EH (cell line): Measurements from ENCODE around the gene ATAD2B.
A peak's percentile ranks its signal among the peaks of the same experiment; 100 is the strongest.
"Not testable (repeated sequence)": the region's sequence is repeated elsewhere in the genome, so short reads cannot be mapped to it uniquely, and the experiment has no call there.

Source experiments
- DNase-seq: peaks from one replicate; pipeline ENCODE4 v3.0.0-alpha.2; 2015; ENCODE audit warnings: low read depth

The ATAD2B gene

GRCh38 chr2:23789012-23789411, 137.9 kb downstream of the ATAD2B start:
- peak; percentile 28 for DNase-seq

GRCh38 chr2:23788100-23788499, 138.8 kb downstream of the ATAD2B start:
- DNase-seq, result no peak

- DNase-seq, result no peak
These were observed 142.0 kb downstream of the ATAD2B start for GRCh38 chr2:23784971-23785370.

- DNase-seq, result no peak
These were observed 144.3 kb downstream of the ATAD2B start for GRCh38 chr2:23782646-23783045.

GRCh38 chr2:23782126-23782525, 144.8 kb downstream of the ATAD2B start:
- DNase-seq, result no peak

- DNase-seq, result not testable (repeated sequence)
These were observed 146.5 kb downstream of the ATAD2B start for GRCh38 chr2:23780465-23780864.

GRCh38 chr2:23777826-23778225, 149.1 kb downstream of the ATAD2B start:
- DNase-seq, result no peak

- DNase-seq, result no peak
These were observed 150.9 kb downstream of the ATAD2B start for GRCh38 chr2:23776021-23776420.

- DNase-seq, result no peak
These were observed 154.2 kb downstream of the ATAD2B start for GRCh38 chr2:23772684-23773083.

GRCh38 chr2:23772056-23772455, 154.9 kb downstream of the ATAD2B start:
- DNase-seq, result no peak

- no peak for DNase-seq
These were observed 157.6 kb downstream of the ATAD2B start for GRCh38 chr2:23769364-23769763.

- DNase-seq, result no peak
These were observed 158.9 kb downstream of the ATAD2B start for GRCh38 chr2:23767876-23768621.

- no peak for DNase-seq
These were observed 164.8 kb downstream of the ATAD2B start for GRCh38 chr2:23762141-23762540.

GRCh38 chr2:23761638-23762037, 165.3 kb downstream of the ATAD2B start:
- DNase-seq, result no peak

GRCh38 chr2:23760736-23761135, 166.2 kb downstream of the ATAD2B start:
- peak; percentile 61 for DNase-seq

- peak; percentile 80 for DNase-seq
These were observed 169.1 kb downstream of the ATAD2B start for GRCh38 chr2:23757686-23758433.

GRCh38 chr2:23756593-23757292, 170.2 kb downstream of the ATAD2B start:
- DNase-seq, result no peak

GRCh38 chr2:23754970-23755369, 172.0 kb downstream of the ATAD2B start:
- DNase-seq, result no peak

- peak; percentile 40 for DNase-seq
These were observed 173.5 kb downstream of the ATAD2B start for GRCh38 chr2:23753291-23754010.

GRCh38 chr2:23751747-23752265, 175.1 kb downstream of the ATAD2B start:
- peak; percentile 65 for DNase-seq

GRCh38 chr2:23746141-23746863, 180.6 kb downstream of the ATAD2B start:
- DNase-seq, result no peak
